ENCODE results near the gene SEZ6.

SEZ6 gene

GRCh38 chr17:28972437-28972836 lies 33.4 kb downstream of the SEZ6 start:
- peak; percentile 36 for DNase-seq

GRCh38 chr17:28970879-28971278 lies 35.0 kb downstream of the SEZ6 start:
- no peak for DNase-seq

- DNase-seq: no peak
These were observed 36.0 kb downstream of the SEZ6 start for GRCh38 chr17:28969706-28970393.

- no peak for DNase-seq
These were observed 36.9 kb downstream of the SEZ6 start for GRCh38 chr17:28968914-28969295.

- no peak for DNase-seq
These were observed 37.5 kb downstream of the SEZ6 start for GRCh38 chr17:28968231-28968913.

GRCh38 chr17:28967221-28968135 lies 38.4 kb downstream of the SEZ6 start:
- DNase-seq: no peak

- no peak for DNase-seq
These were observed 42.0 kb downstream of the SEZ6 start for GRCh38 chr17:28963841-28964240.

- DNase-seq: no peak
These were observed 42.7 kb downstream of the SEZ6 start for GRCh38 chr17:28963055-28963611.

GRCh38 chr17:28961391-28961790 lies 44.4 kb downstream of the SEZ6 start:
- no peak for DNase-seq

GRCh38 chr17:28960256-28961061 lies 45.4 kb downstream of the SEZ6 start:
- DNase-seq: no peak

GRCh38 chr17:28959471-28959871 lies 46.4 kb downstream of the SEZ6 start:
- DNase-seq: no peak

- no peak for DNase-seq
These were observed 46.9 kb downstream of the SEZ6 start for GRCh38 chr17:28958820-28959455.

GRCh38 chr17:28957992-28958355 lies 47.9 kb downstream of the SEZ6 start:
- DNase-seq: no peak

- no peak for DNase-seq
These were observed 48.4 kb downstream of the SEZ6 start for GRCh38 chr17:28957277-28957991.

- no peak for DNase-seq
These were observed 49.0 kb downstream of the SEZ6 start for GRCh38 chr17:28956861-28957260.

GRCh38 chr17:28956112-28956511 lies 49.7 kb downstream of the SEZ6 start:
- DNase-seq: no peak

GRCh38 chr17:28955408-28955807 lies 50.4 kb downstream of the SEZ6 start:
- DNase-seq: no peak

GRCh38 chr17:28954886-28955285 lies 50.9 kb downstream of the SEZ6 start:
- no peak for DNase-seq

- no peak for DNase-seq
These were observed 52.3 kb downstream of the SEZ6 start for GRCh38 chr17:28953444-28954118.
